Natural killer cell (primary cell): ENCODE results near the gene TRAM2. TPM values are rescaled to one million over a fixed set of nuclear protein-coding genes. Genes with fewer than 3 reads are reported as not detected.

Experiments
- ATAC-seq, 3 donors: fragments of 150-1000 bp in 2 of 3; fragments of 200-7000 bp in 1 of 3; cut with Tn5 transposase; 1 replicate in 1 of 3; 2 replicates in 2 of 3; pipeline ENCODE4 v1.10.0; 2021; ENCODE audit warnings: mild to moderate bottlenecking in 2 of 3, moderate library complexity in 2 of 3
- DNase-seq, 2 donors: peaks; one replicate each; pipeline versions ENCODE4 v3.0.0 to v3.0.0-alpha.2; 2013 to 2021; ENCODE audit warnings: mixed read lengths in 1 of 2
- H3K27ac ChIP-seq: one replicate; pipeline ENCODE4 v1.5.1; 2013; ENCODE audit warnings: mild to moderate bottlenecking, low read length
- H3K27me3 ChIP-seq: one replicate; pipeline ENCODE4 v1.6.1; 2013; ENCODE audit warnings: low read length; ENCODE audit not compliant: control insufficient read depth, insufficient read depth
- H3K36me3 ChIP-seq: one replicate; pipeline ENCODE4 v1.6.1; 2013; ENCODE audit warnings: low read length; ENCODE audit not compliant: control insufficient read depth, insufficient read depth
- H3K4me1 ChIP-seq: one replicate; pipeline ENCODE4 v1.6.1; 2013; ENCODE audit warnings: low read length; ENCODE audit not compliant: control insufficient read depth, insufficient read depth
- H3K4me3 ChIP-seq: one replicate; pipeline ENCODE4 v1.5.1; 2013; ENCODE audit warnings: low read length
- H3K9me3 ChIP-seq: one replicate; pipeline ENCODE4 v1.6.1; 2013; ENCODE audit warnings: low read length; ENCODE audit not compliant: control insufficient read depth, insufficient read depth
- H3K27ac Mint-ChIP-seq, 2 donors: one replicate each; pipeline ENCODE4 v1.8.0; 2022; ENCODE audit warnings: mild to moderate bottlenecking in 2 of 2, mixed read lengths in 2 of 2, moderate library complexity in 1 of 2
- H3K27me3 Mint-ChIP-seq, 2 donors: one replicate each; pipeline ENCODE4 v1.8.0; 2022; ENCODE audit warnings: low read depth in 2 of 2, mixed read lengths in 2 of 2
- H3K36me3 Mint-ChIP-seq: one replicate; pipeline ENCODE4 v1.8.0; 2022; ENCODE audit warnings: mixed read lengths
- H3K4me1 Mint-ChIP-seq, 2 donors: one replicate each; pipeline ENCODE4 v1.8.0; 2022; ENCODE audit warnings: mixed read lengths in 2 of 2
- H3K4me3 Mint-ChIP-seq: one replicate; pipeline ENCODE4 v1.8.0; 2022; ENCODE audit warnings: mild to moderate bottlenecking, moderate library complexity, mixed read lengths
- H3K9me3 Mint-ChIP-seq, 2 donors: one replicate each; pipeline ENCODE4 v1.8.0; 2022; ENCODE audit warnings: mixed read lengths in 2 of 2
- CTCF ChIP-seq: fragments of 200-600 bp; IDR thresholded peaks from one replicate; pipeline ENCODE4 v1.8.0; 2022; ENCODE audit warnings: antibody characterized with exemption
- WGBS: methylation state at CpG from one replicate; pipeline ENCODE4 v1.1.7; 2013; ENCODE audit warnings: missing lambda C conversion rate; ENCODE audit not compliant: insufficient coverage; 5-methylcytosine and 5-hydroxymethylcytosine counted together
- intact Hi-C: fragments of 100-400 bp; cut with micrococcal nuclease; formaldehyde crosslinking; loops from one replicate; pipeline ENCODE4 v1.14.2; 2022
- total RNA-seq, 4 donors: library from RNA; stranded (reverse); fragments of 120-200 nt in 1 of 4; gene quantifications; one replicate each; pipeline versions ENCODE4 v1.2.3 to v1.2.4, GENCODE V29; 2013 to 2022

The TRAM2 gene
- total RNA-seq, 3 donors from 2014 or later (not counting 1 experiment from before 2014, with no cell fraction given) = 16.2 to 20.0 (median 19.2) TPM

- Histone ChIP-seq H3K4me1 (peaks cover 7% of the 10 kb centered on the region), H3K36me3 (no peaks in the 10 kb centered on the region), H3K27ac (no peak overlapping the region), H3K4me3 (no peak overlapping the region), H3K27me3 (no peaks in the 10 kb centered on the region), H3K9me3 (no peaks in the 10 kb centered on the region)
- WGBS = 83% methylated on average over 3 of the region's 3 CpGs
- no peaks in the 10 kb centered on the region for H3K27me3 Mint-ChIP-seq
- peaks cover 7% of the 10 kb centered on the region for H3K36me3 Mint-ChIP-seq
- intact Hi-C loops = no loop called here
- no peak for DNase-seq
- H3K4me3 Mint-ChIP-seq = no peak overlapping the region
- H3K27ac Mint-ChIP-seq = no peak overlapping the region
- TF ChIP-seq CTCF = no peak
- H3K4me1 Mint-ChIP-seq = peaks cover 11 to 13% of the 10 kb centered on the region in 2 donors
- H3K9me3 Mint-ChIP-seq = no peaks in the 10 kb centered on the region
- no peak for ATAC-seq
These were observed 80.9 kb downstream of the TRAM2 start for GRCh38 chr6:52495922-52496321.

GRCh38 chr6:52494298-52495072 lies 82.4 kb downstream of the TRAM2 start:
- Histone ChIP-seq H3K4me1 (peaks cover 7% of the 10 kb centered on the region), H3K36me3 (no peaks in the 10 kb centered on the region), H3K27me3 (no peaks in the 10 kb centered on the region), H3K4me3 (no peak overlapping the region), H3K27ac (no peak overlapping the region), H3K9me3 (no peaks in the 10 kb centered on the region)
- no peak overlapping the region for H3K4me3 Mint-ChIP-seq
- intact Hi-C loops = no loop called here
- peaks cover 7% of the 10 kb centered on the region for H3K36me3 Mint-ChIP-seq
- H3K27me3 Mint-ChIP-seq = no peaks in the 10 kb centered on the region
- no peak overlapping the region for H3K27ac Mint-ChIP-seq
- no peak for TF ChIP-seq CTCF
- DNase-seq = no peak
- ATAC-seq = no peak
- peaks cover 11 to 13% of the 10 kb centered on the region in 2 donors for H3K4me1 Mint-ChIP-seq
- WGBS = 95% methylated on average over 7 of the region's 7 CpGs
- H3K9me3 Mint-ChIP-seq = no peaks in the 10 kb centered on the region

GRCh38 chr6:52493669-52494068 lies 83.2 kb downstream of the TRAM2 start:
- no peak for TF ChIP-seq CTCF
- Mint-ChIP-seq H3K27ac (no peak overlapping the region), H3K4me3 (no peak overlapping the region), H3K9me3 (no peaks in the 10 kb centered on the region), H3K4me1 (peaks cover 9 to 10% of the 10 kb centered on the region in 2 donors), H3K36me3 (peaks cover 7% of the 10 kb centered on the region), H3K27me3 (no peaks in the 10 kb centered on the region)
- Histone ChIP-seq H3K27ac (no peak overlapping the region), H3K4me1 (peaks cover 7% of the 10 kb centered on the region), H3K9me3 (no peaks in the 10 kb centered on the region), H3K27me3 (no peaks in the 10 kb centered on the region), H3K36me3 (no peaks in the 10 kb centered on the region), H3K4me3 (no peak overlapping the region)
- no peak for ATAC-seq
- 48% methylated on average over 3 of the region's 3 CpGs for WGBS
- intact Hi-C loops = no loop called here
- no peak for DNase-seq
